ENCODE data around the gene CHD9. TPM values are rescaled to one million over a fixed set of nuclear protein-coding genes. Genes with fewer than 3 reads are reported as not detected.
A peak's percentile ranks its signal among the peaks of the same experiment; 100 is the strongest.
"Not testable (repeated sequence)": the region's sequence is repeated elsewhere in the genome, so short reads cannot be mapped to it uniquely, and the experiment has no call there.

The CHD9 gene
- total and polyA plus RNA-seq, 3 donors from 2014 or later: 10.4 to 67.3 (median 57.5) TPM

- Histone ChIP-seq H3K27ac (no peak overlapping the region), H3K4me1 (peaks cover 8% of the 10 kb centered on the region), H3K36me3 (ENCODE audit: low read depth, missing control alignments) (no peaks in the 10 kb centered on the region), H3K4me3 (no peak overlapping the region), H3K27me3 (no peaks in the 10 kb centered on the region), H3K9me3 (no peaks in the 10 kb centered on the region)
- DNase-seq: no peak
- TF ChIP-seq POLR2A (IDR thresholded peaks at IDR 0.05): no peak
- TF ChIP-seq CTCF (IDR thresholded peaks at IDR 0.05): no peak
- WGBS, 2 donors: 69 to 79% methylated on average over 6 of the region's 6 CpGs
- intact Hi-C loops (cut with DNase I; ENCODE audit: low total_unique reads): no loop called here
Observed at GRCh38 chr16:53034306-53034705, 20.5 kb upstream of the CHD9 start.

DNA sequence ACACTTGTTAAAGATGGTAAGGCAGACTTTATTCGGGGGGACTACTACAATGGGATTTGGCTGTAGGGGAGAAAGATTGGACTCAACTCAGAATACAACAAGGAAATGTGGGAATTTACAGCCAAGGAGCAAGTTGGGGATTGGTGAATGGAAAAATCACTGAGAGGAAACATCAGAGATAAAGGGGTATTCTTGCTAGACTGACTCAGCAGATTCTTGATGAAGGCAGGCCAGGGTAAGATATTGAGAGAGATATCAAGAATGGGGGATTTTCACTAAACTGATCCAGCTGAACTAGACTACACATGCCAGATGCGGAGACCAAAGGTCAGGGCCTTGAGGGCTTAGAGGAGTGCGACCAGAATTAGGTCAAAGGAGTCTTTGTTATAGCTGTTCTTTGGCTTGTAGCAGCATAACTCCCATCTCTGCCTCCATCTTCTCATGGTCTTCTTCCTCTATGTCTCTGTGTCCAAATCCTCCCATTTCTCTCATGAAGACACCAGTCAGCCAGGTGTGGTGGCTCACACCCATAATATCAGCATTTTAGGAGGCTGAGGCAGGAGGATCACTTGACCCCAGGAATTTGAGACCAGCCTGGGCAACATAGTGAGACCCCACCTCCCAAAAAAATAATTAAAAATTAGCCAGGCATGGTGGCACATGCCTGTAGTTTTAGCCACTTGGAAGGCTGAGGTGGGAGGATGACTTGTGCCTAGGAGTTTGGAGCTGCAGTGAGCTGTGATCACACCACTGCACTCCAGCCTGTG, 19.4 kb upstream of the CHD9 start:
- TF ChIP-seq POLR2A (IDR thresholded peaks at IDR 0.05): no peak
- no peak for TF ChIP-seq CTCF (IDR thresholded peaks at IDR 0.05)
- 77 to 94% methylated on average over 3 of the region's 3 CpGs for WGBS, 2 donors
- Histone ChIP-seq H3K27ac (no peak overlapping the region), H3K4me1 (peaks cover 8% of the 10 kb centered on the region), H3K4me3 (no peak overlapping the region), H3K9me3 (no peaks in the 10 kb centered on the region), H3K27me3 (no peaks in the 10 kb centered on the region), H3K36me3 (ENCODE audit: low read depth, missing control alignments) (no peaks in the 10 kb centered on the region)
- DNase-seq: no peak
- intact Hi-C loops (cut with DNase I; ENCODE audit: low total_unique reads): no loop called here

DNA sequence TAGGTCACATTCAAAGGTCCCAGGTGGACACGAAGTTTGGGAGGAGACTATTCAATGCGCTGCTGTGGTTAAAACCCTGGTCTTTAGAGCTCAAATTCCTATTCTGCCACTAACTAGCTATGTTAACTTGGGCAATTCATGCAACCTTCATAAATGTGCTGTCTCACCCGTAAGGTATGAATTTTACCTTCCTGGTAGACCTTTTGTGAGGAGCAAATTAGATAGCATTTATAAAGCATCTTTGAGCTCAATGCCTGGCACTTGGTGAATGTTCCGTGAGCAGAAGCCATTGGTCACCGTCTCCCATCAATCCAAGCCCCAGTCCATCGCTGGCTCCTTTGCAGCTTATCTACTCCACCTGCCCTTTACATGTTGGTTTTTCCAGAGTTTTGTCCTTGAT, 18.7 kb upstream of the CHD9 start:
- DNase-seq: no peak
- H3K27ac ChIP-seq: no peak overlapping the region
- H3K4me3 ChIP-seq: no peak overlapping the region
- peaks cover 8% of the 10 kb centered on the region for H3K4me1 ChIP-seq
- 86 to 91% methylated on average over 6 of the region's 6 CpGs for WGBS, 2 donors
- H3K36me3 ChIP-seq (ENCODE audit: low read depth, missing control alignments): no peaks in the 10 kb centered on the region
- TF ChIP-seq CTCF (IDR thresholded peaks at IDR 0.05) (no peak), POLR2A (IDR thresholded peaks at IDR 0.05) (no peak)
- intact Hi-C loops (cut with DNase I; ENCODE audit: low total_unique reads): no loop called here
- no peaks in the 10 kb centered on the region for H3K27me3 ChIP-seq
- no peaks in the 10 kb centered on the region for H3K9me3 ChIP-seq

GRCh38 chr16:53036711-53037110, 18.1 kb upstream of the CHD9 start:
- H3K36me3 ChIP-seq (ENCODE audit: low read depth, missing control alignments); H3K9me3 ChIP-seq; H3K4me3 ChIP-seq; DNase-seq; H3K4me1 ChIP-seq; H3K27ac ChIP-seq; H3K27me3 ChIP-seq; intact Hi-C loops (cut with DNase I; ENCODE audit: low total_unique reads): not testable (repeated sequence)
- 66 to 68% methylated on average over 6 of the region's 6 CpGs for WGBS, 2 donors

DNA sequence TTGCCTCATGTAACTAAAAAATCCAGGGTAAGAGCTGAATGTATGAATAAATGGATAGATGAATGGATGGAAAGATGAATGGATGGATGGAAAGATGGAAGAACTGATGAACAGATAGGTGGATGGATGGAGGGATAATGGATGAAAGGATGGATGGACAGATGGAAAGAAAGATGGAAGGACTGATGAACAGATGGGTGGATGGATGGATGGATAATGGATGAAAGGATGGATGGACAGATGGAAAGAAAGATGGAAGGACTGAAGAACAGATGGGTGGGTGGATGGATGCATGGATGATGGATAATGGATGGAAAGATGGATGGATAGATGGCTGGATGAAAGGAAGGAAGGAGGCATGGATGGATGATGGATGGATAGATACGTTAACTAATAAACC, 14.0 kb upstream of the CHD9 start:
- Histone ChIP-seq H3K4me3 (no peak overlapping the region), H3K9me3 (no peaks in the 10 kb centered on the region), H3K36me3 (ENCODE audit: low read depth, missing control alignments) (no peaks in the 10 kb centered on the region), H3K27ac (peak overlapping the region in 1 of 2 donors; percentile 73), H3K27me3 (no peaks in the 10 kb centered on the region), H3K4me1 (peaks cover 8% of the 10 kb centered on the region)
- intact Hi-C loops (cut with DNase I; ENCODE audit: low total_unique reads): no loop called here
- TF ChIP-seq POLR2A (IDR thresholded peaks at IDR 0.05): no peak
- TF ChIP-seq CTCF (IDR thresholded peaks at IDR 0.05): no peak
- 79 to 90% methylated on average over 1 of the region's 1 CpG for WGBS, 2 donors
- no peak for DNase-seq
